Upper lobe of left lung (tissue), 4 donors: Measurements from ENCODE around the gene KHSRP.

Source experiments
- CTCF ChIP-seq, 6 experiments: fragments of 450-650 bp in 4 of 6; fragments of 200-600 bp in 2 of 6; sonication (generic) in 2 of 6; IDR thresholded peaks; one replicate each; pipeline ENCODE4 v1.5.1; 2016 to 2019; ENCODE audit warnings: antibody characterized with exemption in 6 of 6
- EP300 ChIP-seq, 4 donors: sonication (generic); formaldehyde crosslinking; IDR thresholded peaks; one replicate each; pipeline ENCODE4 v1.5.1; 2017; ENCODE audit warnings: antibody characterized with exemption in 4 of 4, control low read depth in 2 of 4
- POLR2A ChIP-seq, 4 donors: fragments of 450-650 bp; IDR thresholded peaks; one replicate each; pipeline ENCODE4 v1.5.1; 2016 to 2017; ENCODE audit warnings: antibody characterized with exemption in 4 of 4, mild to moderate bottlenecking in 2 of 4

GRCh38 chr19:6416658-6417405 lies 7.8 kb downstream of the KHSRP start:
- no peak for TF ChIP-seq CTCF (IDR thresholded peaks at IDR 0.05)
- TF ChIP-seq EP300 (IDR thresholded peaks at IDR 0.05) = no peak
- TF ChIP-seq POLR2A (IDR thresholded peaks at IDR 0.05) = no peak
